AG04449 (cell line): ENCODE data around the gene ACLY.

Experiments used
- CTCF ChIA-PET: fragments of 350-600 bp; formaldehyde crosslinking; extraction: SDS; loops from one replicate; lab custom pipeline; 2021; ENCODE audit warnings: antibody characterized with exemption; lab: Yijun Ruan, JAX
- POLR2A ChIA-PET: fragments of 400-600, 350-600 bp; formaldehyde crosslinking; extraction: SDS; loops from one replicate; lab custom pipeline; 2020; ENCODE audit warnings: antibody characterized with exemption, inconsistent platforms; lab: Yijun Ruan, JAX
- DNase-seq: peaks from one replicate; pipeline ENCODE4 v3.0.0-alpha.2; 2010; ENCODE audit warnings: low read depth, low spot score
- H3K4me3 ChIP-seq: 2 replicates; pipeline ENCODE4 v1.5.1; 2011; ENCODE audit warnings: low read depth, mild to moderate bottlenecking, control low read depth, low read length
- TF ChIP-seq, protein P1 (sequence below): IDR thresholded peaks from one replicate; pipeline ENCODE4 v1.5.1; 2011; ENCODE audit warnings: mild to moderate bottlenecking, moderate library complexity, low read length, control low read depth, inconsistent platforms; ENCODE audit not compliant: insufficient read depth; ENCODE audit errors: missing control alignments

ACLY gene

DNA sequence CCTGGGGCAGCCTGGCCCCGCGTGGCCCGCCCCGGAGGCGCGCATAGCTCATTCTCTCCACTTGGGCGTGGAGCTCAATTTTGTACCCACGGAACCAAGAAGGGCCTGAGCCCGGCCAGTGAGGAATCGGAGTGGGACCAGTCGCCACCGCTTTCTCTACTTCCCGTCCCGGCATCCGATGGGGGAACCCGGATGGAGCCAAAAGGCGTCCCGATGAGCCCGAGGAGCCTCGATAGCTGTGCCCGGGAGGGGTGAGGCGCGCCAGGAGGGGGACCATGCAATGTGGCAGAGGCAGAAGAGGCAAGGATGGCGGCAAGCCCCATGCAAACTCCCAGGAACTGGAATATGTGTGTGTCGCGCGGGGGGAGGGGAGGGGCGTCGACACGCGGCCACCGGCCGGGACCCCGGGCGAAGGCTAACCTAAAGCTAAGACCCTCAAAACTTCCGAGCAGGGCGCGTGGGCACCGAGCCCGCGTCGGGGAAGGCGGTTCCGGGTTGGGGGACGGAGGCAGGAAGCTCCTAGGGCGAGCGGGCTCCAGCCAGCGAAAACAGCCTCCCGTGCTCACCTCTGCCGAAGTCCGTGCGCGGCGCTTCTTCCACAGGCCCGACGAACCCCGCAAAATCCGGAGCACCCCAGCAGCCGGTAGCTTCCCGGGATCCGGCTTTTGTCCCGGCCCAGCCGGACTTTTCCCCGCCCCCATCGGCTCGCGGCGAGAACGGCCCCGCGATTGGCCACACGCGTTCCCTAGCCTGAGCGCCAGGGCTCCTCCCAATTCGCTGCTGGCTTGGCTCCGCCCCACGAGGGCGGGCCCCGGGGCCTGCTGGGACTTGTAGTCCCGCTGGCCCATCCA is at the start of gene ACLY:
ACLY (minus strand) TSS at position 638 of the 851 bp plus-strand sequence. CDS start 5,078 bp downstream, outside the sequence.
- H3K4me3 ChIP-seq, result peak within 1 kb of the TSS; percentile 89
- POLR2A ChIA-PET, result interaction anchor here (0.7 to 2.0 kb wide), 13 partner anchors 8 to 229 kb away, joined by 3 to 17 read pairs (median 4); partner anchors contain the start of genes CNP, KLHL11, ODAD4 and P3H4
- DNase-seq, result peak; percentile 65
- CTCF ChIA-PET, result interaction anchor here (1.0 to 6.1 kb wide), 7 partner anchors 11 to 199 kb away, joined by 3 to 33 read pairs (median 4); partner anchors contain the start of gene ODAD4
- TF ChIP-seq, protein P1, sequence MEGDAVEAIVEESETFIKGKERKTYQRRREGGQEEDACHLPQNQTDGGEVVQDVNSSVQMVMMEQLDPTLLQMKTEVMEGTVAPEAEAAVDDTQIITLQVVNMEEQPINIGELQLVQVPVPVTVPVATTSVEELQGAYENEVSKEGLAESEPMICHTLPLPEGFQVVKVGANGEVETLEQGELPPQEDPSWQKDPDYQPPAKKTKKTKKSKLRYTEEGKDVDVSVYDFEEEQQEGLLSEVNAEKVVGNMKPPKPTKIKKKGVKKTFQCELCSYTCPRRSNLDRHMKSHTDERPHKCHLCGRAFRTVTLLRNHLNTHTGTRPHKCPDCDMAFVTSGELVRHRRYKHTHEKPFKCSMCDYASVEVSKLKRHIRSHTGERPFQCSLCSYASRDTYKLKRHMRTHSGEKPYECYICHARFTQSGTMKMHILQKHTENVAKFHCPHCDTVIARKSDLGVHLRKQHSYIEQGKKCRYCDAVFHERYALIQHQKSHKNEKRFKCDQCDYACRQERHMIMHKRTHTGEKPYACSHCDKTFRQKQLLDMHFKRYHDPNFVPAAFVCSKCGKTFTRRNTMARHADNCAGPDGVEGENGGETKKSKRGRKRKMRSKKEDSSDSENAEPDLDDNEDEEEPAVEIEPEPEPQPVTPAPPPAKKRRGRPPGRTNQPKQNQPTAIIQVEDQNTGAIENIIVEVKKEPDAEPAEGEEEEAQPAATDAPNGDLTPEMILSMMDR, result no peak

DNA sequence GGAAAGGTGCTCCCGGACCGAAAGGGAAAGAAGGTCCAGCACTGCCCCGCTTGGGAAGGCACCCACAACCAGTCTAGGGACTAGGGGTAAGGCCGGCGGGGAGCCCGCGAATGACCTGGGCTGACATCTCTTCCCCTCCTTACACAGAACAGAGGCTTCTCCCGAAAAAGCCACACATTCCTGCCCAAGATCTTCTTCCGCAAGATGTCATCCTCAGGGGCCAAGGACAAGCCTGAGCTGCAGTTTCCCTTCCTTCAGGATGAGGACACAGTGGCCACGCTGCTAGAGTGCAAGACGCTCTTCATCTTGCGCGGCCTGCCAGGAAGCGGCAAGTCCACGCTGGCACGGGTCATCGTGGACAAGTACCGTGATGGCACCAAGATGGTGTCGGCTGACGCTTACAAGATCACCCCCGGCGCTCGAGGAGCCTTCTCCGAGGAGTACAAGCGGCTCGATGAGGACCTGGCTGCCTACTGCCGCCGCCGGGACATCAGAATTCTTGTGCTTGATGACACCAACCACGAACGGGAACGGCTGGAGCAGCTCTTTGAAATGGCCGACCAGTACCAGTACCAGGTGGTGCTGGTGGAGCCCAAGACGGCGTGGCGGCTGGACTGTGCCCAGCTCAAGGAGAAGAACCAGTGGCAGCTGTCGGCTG is 49.3 kb upstream of the ACLY start:
- DNase-seq, result no peak
- CTCF ChIA-PET, result interaction anchor here (1.3 to 11.2 kb wide), 5 partner anchors 8 to 152 kb away, joined by 3 to 131 read pairs (median 46); partner anchors contain the start of genes DHX58, DNAJC7, HSPB9 and KAT2A
- H3K4me3 ChIP-seq, result peak overlapping the region; percentile 81
- POLR2A ChIA-PET, result interaction anchor here (1.1 to 2.9 kb wide), 3 partner anchors 45 to 50 kb away, joined by 3 to 15 read pairs (median 4); partner anchors contain the start of genes ACLY and DNAJC7
- TF ChIP-seq, protein P1, result no peak

DNA sequence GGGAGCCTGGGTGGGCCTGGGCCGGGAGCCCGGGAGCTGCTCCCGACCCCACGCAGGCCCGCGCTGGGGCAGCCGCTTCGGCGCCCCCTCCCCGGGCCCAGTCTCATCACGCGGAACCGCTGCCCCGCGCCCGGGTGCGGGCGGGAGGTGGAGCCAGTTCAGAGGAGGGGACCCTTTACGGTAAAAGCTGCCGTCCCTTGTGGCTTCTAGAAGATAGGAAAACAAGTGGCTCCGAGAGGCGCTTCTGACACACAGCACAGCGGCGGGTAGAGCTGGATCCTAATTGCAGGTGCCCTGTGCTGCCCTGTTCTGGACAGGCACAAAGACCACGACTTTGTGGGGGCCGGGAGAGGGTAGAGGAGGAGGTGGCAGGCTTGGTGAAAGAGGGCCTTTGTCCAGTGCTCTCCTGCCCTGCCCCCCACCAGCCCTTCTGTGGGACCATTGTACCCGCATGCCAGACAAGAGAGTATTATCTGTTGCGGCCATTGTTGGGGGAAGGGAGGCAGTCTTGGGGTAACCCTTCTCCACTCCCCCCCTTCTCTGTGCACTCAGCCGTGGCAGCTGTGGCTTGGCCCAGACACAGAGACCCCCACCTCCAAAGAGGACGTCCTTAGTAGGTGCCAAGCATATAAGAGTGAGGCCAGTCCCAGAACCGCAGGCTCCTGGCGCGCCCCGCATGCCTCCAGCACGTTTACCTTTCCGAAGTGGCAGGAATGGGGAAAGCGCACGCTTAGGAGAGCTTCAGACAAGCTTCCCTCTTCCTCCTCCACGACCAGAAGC is 48.6 kb upstream of the ACLY start:
- ChIA-PET CTCF (interaction anchor here (2.5 to 11.2 kb wide), 5 partner anchors 10 to 153 kb away, joined by 10 to 131 read pairs (median 46); partner anchors contain the start of genes DHX58, DNAJC7, HSPB9 and KAT2A), POLR2A (interaction anchor here (0.5 to 2.9 kb wide), 5 partner anchors 8 to 1320 kb away, joined by 4 to 15 read pairs (median 7); partner anchors contain the start of genes DHX58, DNAJC7 and SMARCE1)
- TF ChIP-seq, protein P1, result no peak
- peak overlapping the region; percentile 81 for H3K4me3 ChIP-seq
- no peak for DNase-seq

DNA sequence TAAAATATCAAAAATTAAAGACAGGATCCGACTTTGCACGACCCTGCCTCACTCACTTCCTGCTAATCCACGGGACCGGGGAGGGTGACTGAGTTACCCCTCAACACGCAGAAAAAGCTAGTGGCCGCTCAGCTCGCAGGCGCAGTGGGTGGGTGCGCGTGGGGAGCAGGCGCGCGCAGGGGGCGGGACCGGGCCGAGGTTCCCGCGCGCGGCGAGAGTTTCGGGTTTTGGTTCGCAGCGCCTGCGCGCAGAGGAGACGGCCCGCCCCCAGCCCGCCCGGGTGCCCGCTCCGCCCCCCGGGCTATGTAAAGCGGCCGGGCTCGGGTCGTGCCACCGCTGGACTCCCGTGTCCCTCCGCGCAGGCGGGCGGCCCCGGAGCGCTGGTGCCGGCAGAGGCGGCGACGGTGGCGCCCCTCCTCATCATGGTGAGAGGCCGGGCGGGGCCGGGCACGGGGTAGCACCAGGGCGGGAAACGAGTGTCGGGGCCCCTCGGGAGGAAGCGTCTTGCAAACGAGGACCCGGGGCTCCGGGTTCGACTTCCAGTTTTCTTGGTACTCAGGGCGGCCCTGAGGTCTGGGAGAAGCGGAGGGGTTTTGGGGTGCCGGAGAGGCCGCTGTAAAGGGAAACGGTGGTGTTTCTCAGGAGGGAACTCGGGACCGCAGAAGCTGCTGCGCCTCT is 47.9 kb upstream of the ACLY start, which contains the start of gene CNP:
CNP (plus strand) TSS at position 333 of the 678 bp plus-strand sequence; CDS start at position 423, 90 bp downstream.
- TF ChIP-seq, protein P1, result no peak
- H3K4me3 ChIP-seq, result peak within 1 kb of the TSS; percentile 81
- ChIA-PET POLR2A (interaction anchor here (0.5 to 2.9 kb wide), 9 partner anchors 9 to 146 kb away, joined by 3 to 15 read pairs (median 6); partner anchors contain the start of genes ACLY, DHX58 and DNAJC7), CTCF (interaction anchor here (1.8 to 11.2 kb wide), 7 partner anchors 10 to 153 kb away, joined by 6 to 131 read pairs (median 10); partner anchors contain the start of genes DHX58, DNAJC7, HSPB9 and KAT2A)
- DNase-seq, result no peak
